Putamen (tissue), 1 donor: Measurements from ENCODE around the gene NFKBIZ.
"Not testable (repeated sequence)": the region's sequence is repeated elsewhere in the genome, so short reads cannot be mapped to it uniquely, and the experiment has no call there.

Experiments
- DNase-seq: peaks from one replicate; pipeline ENCODE4 v3.0.0-alpha.2; 2016; ENCODE audit warnings: low spot score

NFKBIZ gene

GRCh38 chr3:101851850-101852714 is 2.8 kb downstream of the NFKBIZ start:
- DNase-seq = no peak

GRCh38 chr3:101852983-101853840 is 3.9 kb downstream of the NFKBIZ start:
- DNase-seq = no peak

GRCh38 chr3:101853982-101854381 is 4.7 kb downstream of the NFKBIZ start:
- DNase-seq = no peak

GRCh38 chr3:101854608-101855304 is 5.4 kb downstream of the NFKBIZ start:
- DNase-seq = no peak

- no peak for DNase-seq
Measured at GRCh38 chr3:101857301-101857741, 8.0 kb downstream of the NFKBIZ start.

GRCh38 chr3:101858464-101859030 is 9.2 kb downstream of the NFKBIZ start:
- no peak for DNase-seq

- DNase-seq = no peak
Measured at GRCh38 chr3:101859882-101860448, 10.7 kb downstream of the NFKBIZ start.

- DNase-seq = no peak
Measured at GRCh38 chr3:101861212-101861788, 12.0 kb downstream of the NFKBIZ start.

GRCh38 chr3:101861789-101862415 is 12.6 kb downstream of the NFKBIZ start:
- DNase-seq = no peak

- no peak for DNase-seq
Measured at GRCh38 chr3:101862416-101863165, 13.3 kb downstream of the NFKBIZ start.

GRCh38 chr3:101864926-101865325 is 15.6 kb downstream of the NFKBIZ start:
- DNase-seq = not testable (repeated sequence)

- no peak for DNase-seq
Measured at GRCh38 chr3:101865751-101866509, 16.6 kb downstream of the NFKBIZ start.

- DNase-seq = no peak
Measured at GRCh38 chr3:101867511-101867910, 18.2 kb downstream of the NFKBIZ start.

- no peak for DNase-seq
Measured at GRCh38 chr3:101867996-101868395, 18.7 kb downstream of the NFKBIZ start.

- no peak for DNase-seq
Measured at GRCh38 chr3:101868534-101869464, 19.5 kb downstream of the NFKBIZ start.

GRCh38 chr3:101870138-101870537 is 20.8 kb downstream of the NFKBIZ start:
- DNase-seq = no peak

GRCh38 chr3:101873619-101874018 is 24.3 kb downstream of the NFKBIZ start:
- no peak for DNase-seq

- DNase-seq = no peak
Measured at GRCh38 chr3:101876142-101876541, 26.8 kb downstream of the NFKBIZ start.
